SK-N-SH (cell line): ENCODE measurements around the gene AXIN1. TPM values are rescaled to one million over a fixed set of nuclear protein-coding genes. Genes with fewer than 3 reads are reported as not detected.

ENCODE experiments used
- CTCF ChIA-PET: fragments of 300-600, 350-600 bp; formaldehyde crosslinking; extraction: SDS; loops from one replicate; lab custom pipeline; 2021; lab: Yijun Ruan, JAX
- POLR2A ChIA-PET: fragments of 350-600 bp; sonication (Branson Sonifier 250); formaldehyde crosslinking; extraction: SDS; loops from one replicate; lab custom pipeline; 2020; ENCODE audit warnings: antibody characterized with exemption, inconsistent platforms; lab: Yijun Ruan, JAX
- DNase-seq: peaks from one replicate; pipeline ENCODE4 v3.0.0; 2012
- H2AFZ ChIP-seq: fragments of 200-600 bp; sonication (generic); 2 replicates; pipeline ENCODE4 v1.8.1; 2016; ENCODE audit warnings: antibody characterized with exemption, mild to moderate bottlenecking, low read depth
- H3F3A ChIP-seq: fragments of 200-600 bp; sonication (generic); replicated peaks from 2 replicates; pipeline ENCODE3; 2016; ENCODE audit warnings: antibody characterized with exemption, mild to moderate bottlenecking; ENCODE audit not compliant: insufficient read depth
- H3K27ac ChIP-seq, 2 experiments: fragments of 200-500 bp in 1 of 2; fragments of 200-600 bp in 1 of 2; sonication (Bioruptor generic) in 1 of 2; sonication (generic), shearing (Covaris generic) in 1 of 2; 2 replicates each; pipeline versions ENCODE4 v1.5.1 to v1.6.1; 2014 to 2016; ENCODE audit warnings: low read depth in 2 of 2, inconsistent platforms in 1 of 2, low read length in 1 of 2, mild to moderate bottlenecking in 1 of 2, mixed read lengths in 1 of 2
- H3K27me3 ChIP-seq: fragments of 200-600 bp; sonication (generic), shearing (Covaris generic); 2 replicates; pipeline ENCODE4 v1.6.1; 2016; ENCODE audit warnings: mixed run types; ENCODE audit not compliant: insufficient read depth
- H3K36me3 ChIP-seq, 2 experiments: fragments of 200-500 bp in 1 of 2; fragments of 200-600 bp in 1 of 2; sonication (Bioruptor generic) in 1 of 2; sonication (generic) in 1 of 2; replicated peaks in 1 of 2; 2 replicates each; pipeline versions ENCODE3 to v1.5.1; 2014 to 2016; ENCODE audit warnings: low read length in 1 of 2, mild to moderate bottlenecking in 1 of 2; ENCODE audit not compliant: insufficient read depth in 2 of 2, control insufficient read depth in 1 of 2
- H3K4me1 ChIP-seq, 2 experiments: fragments of 200-500 bp in 1 of 2; fragments of 200-600 bp in 1 of 2; sonication (Bioruptor generic) in 1 of 2; sonication (generic), shearing (Covaris generic) in 1 of 2; 2 replicates each; pipeline versions ENCODE4 v1.5.1 to v1.6.1; 2014 to 2016; ENCODE audit warnings: low read depth in 1 of 2, low read length in 1 of 2, mixed run types in 1 of 2; ENCODE audit not compliant: insufficient read depth in 2 of 2, control insufficient read depth in 1 of 2
- H3K4me2 ChIP-seq: fragments of 200-600 bp; sonication (generic), shearing (Covaris generic); 2 replicates; pipeline ENCODE4 v1.6.1; 2017; ENCODE audit warnings: mixed run types
- H3K4me3 ChIP-seq, 2 experiments: fragments of 200-500 bp in 1 of 2; fragments of 200-600 bp in 1 of 2; sonication (Bioruptor generic) in 1 of 2; sonication (generic), shearing (Covaris generic) in 1 of 2; 2 replicates each; pipeline versions ENCODE4 v1.5.1 to v1.8.1; 2014 to 2016; ENCODE audit warnings: low read depth in 2 of 2, inconsistent platforms in 1 of 2, low read length in 1 of 2, mild to moderate bottlenecking in 1 of 2, mixed read lengths in 1 of 2, moderate library complexity in 1 of 2
- H3K79me2 ChIP-seq: fragments of 200-600 bp; sonication (generic); 2 replicates; pipeline ENCODE4 v1.8.1; 2017; ENCODE audit warnings: mild to moderate bottlenecking; ENCODE audit not compliant: insufficient read depth
- H3K9ac ChIP-seq: fragments of 200-600 bp; sonication (generic); 2 replicates; pipeline ENCODE4 v1.6.1; 2017; ENCODE audit warnings: mixed run types
- H3K9me2 ChIP-seq: fragments of 200-600 bp; sonication (generic); 2 replicates; pipeline ENCODE4 v1.6.1; 2017; ENCODE audit warnings: mixed run types
- H3K9me3 ChIP-seq: fragments of 200-600 bp; sonication (generic); 2 replicates; pipeline ENCODE4 v1.6.1; 2017; ENCODE audit warnings: mixed run types, mild to moderate bottlenecking, moderate library complexity
- H4K20me1 ChIP-seq: fragments of 200-600 bp; sonication (generic); 2 replicates; pipeline ENCODE4 v1.6.1; 2017; ENCODE audit warnings: mild to moderate bottlenecking, mixed run types; ENCODE audit not compliant: insufficient read depth
- CHD2 ChIP-seq: fragments of 150-350 bp; IDR thresholded peaks from 2 replicates; pipeline ENCODE4 v1.6.1; 2018; ENCODE audit warnings: low read length; ENCODE audit not compliant: partially characterized antibody
- ELF1 ChIP-seq: IDR thresholded peaks from 2 replicates; pipeline ENCODE4 v1.4.0; 2012
- FOXJ3 ChIP-seq: sonication (generic); formaldehyde crosslinking; IDR thresholded peaks from 2 replicates; pipeline ENCODE4 v1.5.1; 2020; ENCODE audit warnings: mild to moderate bottlenecking, missing genetic modification reagents
- GABPA ChIP-seq: IDR thresholded peaks from 2 replicates; pipeline ENCODE4 v1.4.0; 2012; ENCODE audit warnings: low read depth, mild to moderate bottlenecking
- GATA2 ChIP-seq: sonication (generic); formaldehyde crosslinking; IDR thresholded peaks from 2 replicates; pipeline ENCODE4 v1.5.0; 2020; ENCODE audit warnings: mild to moderate bottlenecking, missing genetic modification reagents
- JUND ChIP-seq: IDR thresholded peaks from 2 replicates; pipeline ENCODE4 v1.4.0; 2012
- NFIC ChIP-seq: IDR thresholded peaks from 2 replicates; pipeline ENCODE4 v1.4.0; 2012; ENCODE audit warnings: borderline replicate concordance
- POLR2AphosphoS5 ChIP-seq: IDR thresholded peaks from 2 replicates; pipeline ENCODE4 v1.6.1; 2012; ENCODE audit warnings: low read depth, low read length
- RAD21 ChIP-seq: IDR thresholded peaks from 2 replicates; pipeline ENCODE4 v1.6.1; 2012; ENCODE audit warnings: mild to moderate bottlenecking, low read length
- RCOR1 ChIP-seq: fragments of 150-350 bp; IDR thresholded peaks from 2 replicates; pipeline ENCODE4 v1.6.1; 2017; ENCODE audit warnings: antibody characterized with exemption, low read length
- TCF12 ChIP-seq: IDR thresholded peaks from 2 replicates; pipeline ENCODE4 v1.4.0; 2012
- TEAD4 ChIP-seq: IDR thresholded peaks from 2 replicates; pipeline ENCODE4 v1.4.0; 2012; ENCODE audit warnings: mild to moderate bottlenecking, borderline replicate concordance; ENCODE audit not compliant: insufficient read depth
- YY1 ChIP-seq: IDR thresholded peaks from 2 replicates; pipeline ENCODE4 v1.4.0; 2012; ENCODE audit warnings: low read depth, mild to moderate bottlenecking
- WGBS: methylation state at CpG from one replicate; pipeline ENCODE4 v1.1.6; 2017; ENCODE audit warnings: low lambda C conversion rate; 5-methylcytosine and 5-hydroxymethylcytosine counted together
- polyA plus RNA-seq, 3 experiments: library from polyadenylated mRNA; depleted of rRNA; stranded (reverse); fragments of >200 nt; gene quantifications; 2 replicates each; pipeline ENCODE4 v1.2.3, GENCODE V29; 2012
- TF ChIP-seq, protein P1 (sequence below): fragments of 150-350 bp; IDR thresholded peaks from 2 replicates; pipeline ENCODE4 v1.6.1; 2016; ENCODE audit warnings: mild to moderate bottlenecking, low read depth, low read length
- TF ChIP-seq, protein P2 (sequence below): IDR thresholded peaks from 2 replicates; pipeline ENCODE4 v1.6.1; 2012; ENCODE audit warnings: mild to moderate bottlenecking, low read depth, low read length, moderate library complexity
- TF ChIP-seq, protein P3 (sequence below): fragments of 150-350 bp; IDR thresholded peaks from 2 replicates; pipeline ENCODE4 v1.6.1; 2017; ENCODE audit warnings: antibody characterized with exemption, low read length, low read depth, borderline replicate concordance

AXIN1 gene
- polyA plus RNA-seq, 1 of the 3 experiments (the other 2 are of a cell fraction): 19.9 TPM

DNA sequence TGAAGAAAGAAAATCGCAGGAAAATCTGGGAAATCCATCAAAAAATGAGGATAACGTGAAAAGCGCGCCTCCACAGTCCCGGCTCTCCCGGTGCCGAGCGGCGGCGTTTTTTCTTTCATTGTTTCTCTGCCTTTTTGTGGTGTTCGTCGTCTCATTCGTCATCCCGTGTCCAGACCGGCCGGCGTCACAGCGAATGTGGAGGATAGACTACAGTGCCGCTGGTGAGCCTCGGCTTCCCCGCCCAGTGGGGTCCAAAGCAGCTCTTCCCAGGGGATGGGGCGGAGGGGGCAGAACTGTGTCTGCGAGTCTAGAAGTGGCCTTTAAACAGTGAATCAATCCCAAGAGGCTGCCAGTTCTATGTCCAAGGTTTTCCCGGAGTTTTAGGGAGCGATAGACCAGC, 98.1 kb downstream of the AXIN1 start:
- no peaks in the 10 kb centered on the region for H3K79me2 ChIP-seq
- CTCF ChIA-PET: interaction anchor here (1.0 to 2.6 kb wide), 2 partner anchors 19 to 25 kb away, joined by 4 to 5 read pairs; partner anchors contain the start of gene LUC7L
- POLR2A ChIA-PET: no interaction called here
- H3K9me3 ChIP-seq: no peaks in the 10 kb centered on the region
- no peak overlapping the region for H3K4me3 ChIP-seq
- no peaks in the 10 kb centered on the region for H3F3A ChIP-seq
- H3K4me1 ChIP-seq: no peaks in the 10 kb centered on the region; a peak in 1 of 4 replicates
- no peaks in the 10 kb centered on the region for H3K9me2 ChIP-seq
- no peak overlapping the region for H3K27ac ChIP-seq
- H3K4me2 ChIP-seq: no peak overlapping the region
- H3K36me3 ChIP-seq: peaks cover 11 to 18% of the 10 kb centered on the region in 2 experiments
- TF ChIP-seq GABPA (no peak), RCOR1 (no peak)
- H2AFZ ChIP-seq: no peak overlapping the region
- H3K9ac ChIP-seq: no peak overlapping the region
- DNase-seq: no peak
- no peaks in the 10 kb centered on the region for H3K27me3 ChIP-seq
- H4K20me1 ChIP-seq: no peaks in the 10 kb centered on the region
- WGBS: 96% methylated on average over 25 of the region's 25 CpGs

DNA sequence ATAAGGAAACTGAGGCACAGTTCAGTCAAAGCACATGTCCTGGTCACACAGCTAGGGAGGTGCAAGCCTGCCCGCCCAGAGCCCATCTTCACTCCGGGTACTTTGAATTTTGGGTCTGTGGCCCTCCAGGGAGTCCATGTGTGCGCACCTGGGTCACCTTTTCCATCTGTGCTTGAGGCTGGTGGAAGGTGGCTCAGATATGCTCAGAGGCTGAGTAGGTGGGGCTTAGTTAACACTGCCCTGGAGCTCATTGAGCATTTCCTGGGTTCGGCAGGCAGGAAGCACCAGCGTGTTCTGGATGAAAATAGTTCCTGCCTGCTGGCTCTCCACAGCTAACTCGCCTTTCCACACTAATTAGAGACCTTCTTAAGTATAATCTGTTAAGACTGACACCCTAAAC, 98.7 kb downstream of the AXIN1 start:
- H3K27ac ChIP-seq: no peak overlapping the region
- H3K9ac ChIP-seq: no peak overlapping the region
- no peaks in the 10 kb centered on the region for H3K9me3 ChIP-seq
- H3K27me3 ChIP-seq: no peaks in the 10 kb centered on the region
- no peaks in the 10 kb centered on the region for H3K9me2 ChIP-seq
- H3K4me2 ChIP-seq: no peak overlapping the region
- peaks cover 11 to 13% of the 10 kb centered on the region in 2 experiments for H3K36me3 ChIP-seq
- no peaks in the 10 kb centered on the region for H3K79me2 ChIP-seq
- no peaks in the 10 kb centered on the region for H4K20me1 ChIP-seq
- TF ChIP-seq TEAD4 (no peak), FOXJ3 (CRISPR knock-in tag) (no peak), YY1 (no peak), TCF12 (no peak), JUND (no peak), GATA2 (CRISPR knock-in tag) (no peak), POLR2AphosphoS5 (no peak), NFIC (no peak), RAD21 (no peak), GABPA (no peak), CHD2 (no peak), ELF1 (no peak)
- TF ChIP-seq, protein P1, sequence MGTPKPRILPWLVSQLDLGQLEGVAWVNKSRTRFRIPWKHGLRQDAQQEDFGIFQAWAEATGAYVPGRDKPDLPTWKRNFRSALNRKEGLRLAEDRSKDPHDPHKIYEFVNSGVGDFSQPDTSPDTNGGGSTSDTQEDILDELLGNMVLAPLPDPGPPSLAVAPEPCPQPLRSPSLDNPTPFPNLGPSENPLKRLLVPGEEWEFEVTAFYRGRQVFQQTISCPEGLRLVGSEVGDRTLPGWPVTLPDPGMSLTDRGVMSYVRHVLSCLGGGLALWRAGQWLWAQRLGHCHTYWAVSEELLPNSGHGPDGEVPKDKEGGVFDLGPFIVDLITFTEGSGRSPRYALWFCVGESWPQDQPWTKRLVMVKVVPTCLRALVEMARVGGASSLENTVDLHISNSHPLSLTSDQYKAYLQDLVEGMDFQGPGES: no peak
- TF ChIP-seq, protein P2, sequence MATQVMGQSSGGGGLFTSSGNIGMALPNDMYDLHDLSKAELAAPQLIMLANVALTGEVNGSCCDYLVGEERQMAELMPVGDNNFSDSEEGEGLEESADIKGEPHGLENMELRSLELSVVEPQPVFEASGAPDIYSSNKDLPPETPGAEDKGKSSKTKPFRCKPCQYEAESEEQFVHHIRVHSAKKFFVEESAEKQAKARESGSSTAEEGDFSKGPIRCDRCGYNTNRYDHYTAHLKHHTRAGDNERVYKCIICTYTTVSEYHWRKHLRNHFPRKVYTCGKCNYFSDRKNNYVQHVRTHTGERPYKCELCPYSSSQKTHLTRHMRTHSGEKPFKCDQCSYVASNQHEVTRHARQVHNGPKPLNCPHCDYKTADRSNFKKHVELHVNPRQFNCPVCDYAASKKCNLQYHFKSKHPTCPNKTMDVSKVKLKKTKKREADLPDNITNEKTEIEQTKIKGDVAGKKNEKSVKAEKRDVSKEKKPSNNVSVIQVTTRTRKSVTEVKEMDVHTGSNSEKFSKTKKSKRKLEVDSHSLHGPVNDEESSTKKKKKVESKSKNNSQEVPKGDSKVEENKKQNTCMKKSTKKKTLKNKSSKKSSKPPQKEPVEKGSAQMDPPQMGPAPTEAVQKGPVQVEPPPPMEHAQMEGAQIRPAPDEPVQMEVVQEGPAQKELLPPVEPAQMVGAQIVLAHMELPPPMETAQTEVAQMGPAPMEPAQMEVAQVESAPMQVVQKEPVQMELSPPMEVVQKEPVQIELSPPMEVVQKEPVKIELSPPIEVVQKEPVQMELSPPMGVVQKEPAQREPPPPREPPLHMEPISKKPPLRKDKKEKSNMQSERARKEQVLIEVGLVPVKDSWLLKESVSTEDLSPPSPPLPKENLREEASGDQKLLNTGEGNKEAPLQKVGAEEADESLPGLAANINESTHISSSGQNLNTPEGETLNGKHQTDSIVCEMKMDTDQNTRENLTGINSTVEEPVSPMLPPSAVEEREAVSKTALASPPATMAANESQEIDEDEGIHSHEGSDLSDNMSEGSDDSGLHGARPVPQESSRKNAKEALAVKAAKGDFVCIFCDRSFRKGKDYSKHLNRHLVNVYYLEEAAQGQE: no peak
- TF ChIP-seq, protein P3, sequence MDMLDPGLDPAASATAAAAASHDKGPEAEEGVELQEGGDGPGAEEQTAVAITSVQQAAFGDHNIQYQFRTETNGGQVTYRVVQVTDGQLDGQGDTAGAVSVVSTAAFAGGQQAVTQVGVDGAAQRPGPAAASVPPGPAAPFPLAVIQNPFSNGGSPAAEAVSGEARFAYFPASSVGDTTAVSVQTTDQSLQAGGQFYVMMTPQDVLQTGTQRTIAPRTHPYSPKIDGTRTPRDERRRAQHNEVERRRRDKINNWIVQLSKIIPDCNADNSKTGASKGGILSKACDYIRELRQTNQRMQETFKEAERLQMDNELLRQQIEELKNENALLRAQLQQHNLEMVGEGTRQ: no peak
- ChIA-PET POLR2A (no interaction called here), CTCF (interaction anchor here (1.0 to 2.6 kb wide), 3 partner anchors 10 to 25 kb away, joined by 3 to 5 read pairs (median 4); partner anchors contain the start of gene LUC7L)
- 97% methylated on average over 6 of the region's 6 CpGs for WGBS
- H2AFZ ChIP-seq: no peak overlapping the region
- no peak for DNase-seq
- no peaks in the 10 kb centered on the region; a peak in 1 of 4 replicates for H3K4me1 ChIP-seq
- no peaks in the 10 kb centered on the region for H3F3A ChIP-seq
- no peak overlapping the region for H3K4me3 ChIP-seq
